Placental pericyte (primary cell): ENCODE measurements around the gene ABCA3. TPM values are rescaled to one million over a fixed set of nuclear protein-coding genes. Genes with fewer than 3 reads are reported as not detected.

Source experiments
- small RNA-seq: library from RNA; depleted of rRNA; stranded (forward); fragments of <200 nt; gene quantifications from one replicate; pipeline ENCODE3, GENCODE V24; 2012; ENCODE audit warnings: low replicate concordance
- total RNA-seq: library from RNA; depleted of rRNA; stranded (reverse); fragments of >200 nt; gene quantifications from 2 replicates; pipeline ENCODE4 v1.2.3, GENCODE V29; 2012

The ABCA3 gene
- 0.72 and 3.5 TPM in 2 replicates for total RNA-seq

DNA sequence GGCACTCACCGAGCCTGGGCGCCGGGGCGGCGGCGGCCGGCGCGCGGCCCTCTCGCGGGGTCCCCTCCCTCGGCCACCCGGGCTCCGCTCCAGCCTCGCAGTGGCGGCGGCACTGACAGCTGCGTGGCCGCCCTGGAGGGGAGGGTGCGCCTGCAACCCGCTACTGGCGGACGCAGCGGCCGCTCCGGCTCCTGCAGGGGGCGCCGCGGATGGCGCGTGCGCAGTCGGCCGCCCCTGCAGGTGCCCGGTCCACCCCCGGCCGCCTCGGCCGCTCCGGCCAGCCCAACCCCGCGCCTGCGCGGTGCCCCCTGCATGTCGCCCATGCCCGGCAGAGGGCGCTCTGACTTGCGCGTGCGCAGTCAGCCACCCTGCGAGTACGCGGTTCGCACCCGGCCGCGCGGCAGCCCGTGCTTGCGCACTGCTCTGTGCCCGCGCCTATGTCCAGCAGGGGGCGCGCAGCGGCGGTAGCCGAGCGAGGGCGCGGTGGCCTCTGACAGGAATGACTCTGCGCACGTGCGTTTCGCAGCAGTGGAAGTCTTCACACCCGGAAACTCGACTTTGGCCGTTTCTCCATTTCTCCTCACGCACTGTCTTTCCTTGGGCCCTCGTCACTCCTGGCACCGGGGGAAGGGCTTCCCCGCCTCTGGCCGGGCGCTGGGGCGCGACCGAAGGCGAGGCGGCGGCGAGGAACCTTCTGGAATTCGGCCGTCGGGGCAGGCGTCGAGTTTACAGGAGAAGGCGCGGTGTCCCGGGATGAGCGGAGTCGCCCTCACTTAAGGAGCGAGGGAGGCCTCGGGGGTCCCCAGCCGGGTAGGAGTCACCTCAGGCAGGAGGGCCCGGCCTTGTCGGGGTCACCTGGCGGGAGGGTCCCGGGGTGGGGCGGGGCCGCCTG lies at the start of gene ABCA3:
TSS of gene ABCA3 (minus strand) at position 165 of the 892 bp plus-strand sequence. CDS start 14,262 bp downstream, outside the sequence.

DNA sequence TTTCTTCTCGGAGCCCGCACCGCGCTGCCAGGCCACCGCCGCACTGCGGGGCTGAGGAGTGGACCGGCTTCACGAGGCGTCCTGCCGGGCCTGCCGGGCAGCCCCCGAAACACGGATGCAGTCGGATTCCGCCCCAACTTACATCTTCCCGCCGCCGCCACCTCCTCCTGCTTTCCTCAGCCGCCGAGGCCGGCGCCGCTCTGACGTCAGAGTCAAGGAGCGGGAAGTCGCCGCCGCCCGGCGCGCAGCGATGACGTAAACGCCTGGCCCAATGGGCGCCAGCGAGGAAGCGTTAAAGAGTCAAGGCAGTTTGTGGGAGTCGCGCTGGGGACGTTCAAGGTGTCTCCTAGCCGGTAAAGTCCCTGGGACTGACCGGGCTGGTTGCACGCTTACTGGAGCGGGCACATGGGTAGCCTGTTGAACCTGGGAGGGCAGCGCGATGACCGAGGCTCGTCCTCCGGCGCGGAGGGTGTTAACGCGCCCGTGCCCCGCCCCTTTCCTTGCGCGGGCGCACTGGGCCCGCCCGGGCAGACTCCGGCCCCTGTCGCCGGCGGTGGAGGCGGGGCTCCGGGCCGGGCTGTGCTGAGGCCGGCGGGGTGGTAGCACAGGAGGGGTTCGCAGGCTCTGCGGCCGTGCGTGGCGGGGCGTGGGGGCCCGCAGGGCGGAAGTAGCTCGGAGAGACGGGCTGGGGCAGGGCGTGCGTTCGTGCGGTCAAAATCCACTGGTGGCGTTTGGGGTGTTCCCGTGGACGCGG lies 72.4 kb downstream of the ABCA3 start, which contains the start of gene RNPS1:
TSS of gene RNPS1 (minus strand) at position 214 of the 754 bp plus-strand sequence. CDS start 3,483 bp downstream, outside the sequence.

DNA sequence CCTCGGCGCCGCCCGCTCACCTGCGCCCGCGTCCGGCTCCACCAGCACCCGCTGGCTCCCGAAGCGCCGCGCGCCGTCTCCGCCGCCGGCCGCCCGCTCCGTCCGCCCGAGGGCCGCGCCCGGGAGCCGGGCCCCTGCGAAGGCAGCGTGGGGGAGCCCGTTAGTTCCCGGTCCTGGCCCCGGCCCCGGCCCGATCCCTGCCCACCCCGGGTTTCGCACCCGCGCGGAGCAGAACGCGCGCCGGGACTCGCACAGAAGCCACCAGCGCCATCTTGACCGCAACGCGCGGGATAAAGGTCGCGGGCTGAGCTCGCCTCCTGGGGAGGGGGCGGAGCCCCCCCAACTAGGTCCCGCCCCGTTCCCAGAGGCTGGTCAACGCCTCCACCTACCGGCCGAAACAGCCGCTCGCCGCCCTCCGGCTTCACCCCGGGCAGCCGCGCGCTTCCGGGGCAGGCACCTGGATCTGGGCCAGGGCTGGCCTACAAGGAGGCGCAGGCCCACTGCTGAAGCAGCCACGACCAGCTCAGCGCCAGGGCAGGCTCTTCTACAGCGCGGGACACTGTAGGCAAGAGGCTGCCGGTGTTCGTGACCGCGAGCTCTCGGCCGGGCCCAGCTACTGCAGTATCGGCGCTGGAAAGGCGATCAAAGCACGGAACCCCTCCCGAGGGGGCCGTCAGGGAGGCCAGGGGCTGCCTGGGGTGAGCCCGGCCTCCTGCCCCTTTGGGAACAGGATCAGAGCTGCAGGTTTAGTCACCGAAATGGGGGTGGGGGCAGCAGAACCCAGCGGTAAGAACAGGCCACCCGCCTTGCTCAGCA lies 89.0 kb downstream of the ABCA3 start, which contains the start of gene ECI1:
TSS of gene ECI1 (minus strand) at position 292 of the 816 bp plus-strand sequence. CDS start at position 271, 21 bp downstream.

DNA sequence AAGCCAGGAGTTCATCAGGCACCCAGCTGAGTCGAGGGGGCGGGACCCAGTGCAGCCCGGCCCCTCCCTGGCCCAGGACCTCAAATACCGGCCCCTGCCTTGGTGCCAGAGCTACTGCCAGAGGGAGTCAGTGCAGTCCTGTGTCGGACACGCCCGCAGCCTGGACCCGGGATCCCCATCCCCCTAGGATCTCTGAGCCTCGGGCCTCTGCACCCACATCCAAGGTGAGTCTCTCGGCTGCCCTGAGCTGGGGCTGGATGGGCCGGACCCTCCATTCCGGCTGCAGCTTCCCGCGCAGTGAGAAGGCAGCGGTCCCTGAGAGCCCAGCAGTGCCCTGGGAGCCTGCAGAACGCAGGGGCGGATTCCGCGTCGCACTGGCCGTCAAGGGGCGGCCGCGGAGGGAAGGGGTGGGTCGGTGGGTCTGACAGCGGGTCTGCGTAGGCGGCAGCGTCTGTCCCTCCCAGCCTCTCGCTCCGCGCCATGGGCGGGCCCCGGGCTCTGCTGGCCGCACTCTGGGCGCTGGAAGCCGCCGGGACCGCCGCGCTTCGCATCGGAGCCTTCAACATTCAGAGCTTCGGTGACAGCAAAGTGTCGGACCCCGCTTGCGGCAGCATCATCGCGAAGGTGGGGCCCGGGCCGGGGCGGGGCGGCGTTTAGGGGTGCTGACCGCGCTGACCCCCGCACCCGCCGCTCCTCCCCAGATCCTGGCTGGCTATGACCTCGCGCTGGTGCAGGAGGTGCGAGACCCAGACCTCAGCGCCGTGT lies 104.0 kb downstream of the ABCA3 start, which contains the start of gene DNASE1L2:
TSS of gene DNASE1L2 (plus strand) at position 108 of the 765 bp plus-strand sequence. CDS start at position 481, 373 bp downstream.

Small RNAs within 50 kb of the gene (small RNA-seq; reads per million reads assigned to genes)
- 0.10 reads per million for gene MIR3677
- not detected for gene MIR4717

Other genes with a start within 250 kb of the ABCA3 start
- 159 and 223 TPM in 2 replicates for gene PKD1, start 204.8 kb downstream of the ABCA3 start, total RNA-seq
- gene RAB26, start 192.1 kb downstream of the ABCA3 start, total RNA-seq, result 1.4 and 1.5 TPM in 2 replicates
- gene TRAF7, start 184.9 kb downstream of the ABCA3 start, total RNA-seq, result 72.4 and 77.7 TPM in 2 replicates
- under 0.01 and 0.22 TPM in 2 replicates for gene CASKIN1, start 144.1 kb downstream of the ABCA3 start, total RNA-seq
- gene MLST8, start 135.3 kb downstream of the ABCA3 start, total RNA-seq, result 37.4 and 39.2 TPM in 2 replicates
- 1.5 and 1.9 TPM in 2 replicates for gene BRICD5, start 129.9 kb downstream of the ABCA3 start, total RNA-seq
- 12.7 and 33.9 TPM in 2 replicates for gene PGP, start 125.9 kb downstream of the ABCA3 start, total RNA-seq
- 28.0 and 42.5 TPM in 2 replicates for gene E4F1, start 117.1 kb downstream of the ABCA3 start, total RNA-seq
- gene DNASE1L2, start 104.3 kb downstream of the ABCA3 start, total RNA-seq, result 0.86 and 1.1 TPM in 2 replicates
- 37.9 and 42.7 TPM in 2 replicates for gene ECI1, start 89.1 kb downstream of the ABCA3 start, total RNA-seq
- 103 and 122 TPM in 2 replicates for gene RNPS1, start 72.6 kb downstream of the ABCA3 start, total RNA-seq
- gene CCNF, start 88.7 kb upstream of the ABCA3 start, total RNA-seq, result 4.6 and 69.6 TPM in 2 replicates
- 1.3 and 28.8 TPM in 2 replicates for gene TEDC2, start 119.4 kb upstream of the ABCA3 start, total RNA-seq
- 0.14 and 0.22 TPM in 2 replicates for gene NTN3, start 130.6 kb upstream of the ABCA3 start, total RNA-seq
- 22.8 and 22.9 TPM in 2 replicates for gene TBC1D24, start 134.4 kb upstream of the ABCA3 start, total RNA-seq
- 41.7 and 68.3 TPM in 2 replicates for gene ATP6V0C, start 173.2 kb upstream of the ABCA3 start, total RNA-seq
- 57.6 and 78.8 TPM in 2 replicates for gene AMDHD2, start 179.6 kb upstream of the ABCA3 start, total RNA-seq
- not detected in 2 replicates for gene CEMP1, start 190.7 kb upstream of the ABCA3 start, total RNA-seq
- gene PDPK1, start 197.3 kb upstream of the ABCA3 start, total RNA-seq, result 19.9 and 34.6 TPM in 2 replicates